H1 (cell line): Measurements from ENCODE around the gene CHEK2. TPM values are rescaled to one million over a fixed set of nuclear protein-coding genes. Genes with fewer than 3 reads are reported as not detected.

Experiments used
- ASH2L ChIP-seq: fragments of 200-600, 300-600 bp; sonication (generic); IDR thresholded peaks from one replicate; pipeline ENCODE4 v1.7.1; 2017; ENCODE audit warnings: low read length
- BRCA1 ChIP-seq: IDR thresholded peaks from 2 replicates; pipeline ENCODE4 v1.6.1; 2012; ENCODE audit warnings: low read depth, low read length, improper control_type of control experiment
- EP300 ChIP-seq, 2 experiments: IDR thresholded peaks; 1 replicate in 1 of 2; 2 replicates in 1 of 2; pipeline ENCODE4 v1.6.1; 2011 to 2012; ENCODE audit warnings: low read depth in 2 of 2, low read length in 2 of 2, mild to moderate bottlenecking in 2 of 2, borderline replicate concordance in 1 of 2, inconsistent platforms in 1 of 2, moderate library complexity in 1 of 2
- EZH2 ChIP-seq: fragments of 200-600 bp; sonication (generic); IDR thresholded peaks from 2 replicates; pipeline ENCODE4 v1.7.1; 2012; ENCODE audit warnings: low read depth, mild to moderate bottlenecking, moderate library complexity, low read length, inconsistent platforms; ENCODE audit not compliant: severe bottlenecking
- GABPA ChIP-seq: IDR thresholded peaks from 2 replicates; pipeline ENCODE4 v1.6.1; 2011; ENCODE audit warnings: mild to moderate bottlenecking, low read length, moderate library complexity, borderline replicate concordance; ENCODE audit not compliant: insufficient read depth
- KDM4A ChIP-seq: IDR thresholded peaks from one replicate; pipeline ENCODE4 v1.7.1; 2012; ENCODE audit warnings: low read depth, mild to moderate bottlenecking, moderate library complexity, low read length, inconsistent platforms; ENCODE audit not compliant: severe bottlenecking
- MAFK ChIP-seq: IDR thresholded peaks from 2 replicates; pipeline ENCODE4 v1.6.1; 2012; ENCODE audit warnings: low read depth, mild to moderate bottlenecking, improper control_type of control experiment, low read length
- MAX ChIP-seq: IDR thresholded peaks from 2 replicates; pipeline ENCODE4 v1.6.1; 2012; ENCODE audit warnings: inconsistent platforms
- NANOG ChIP-seq: IDR thresholded peaks from 2 replicates; pipeline ENCODE4 v1.6.1; 2011; ENCODE audit warnings: low read length, low read depth, mild to moderate bottlenecking, inconsistent platforms; ENCODE audit not compliant: insufficient read depth, poor library complexity, severe bottlenecking
- POLR2A ChIP-seq, 2 experiments: IDR thresholded peaks; 1 replicate in 1 of 2; 2 replicates in 1 of 2; pipeline ENCODE4 v1.6.1; 2011; ENCODE audit warnings: low read depth in 2 of 2, low read length in 2 of 2, mild to moderate bottlenecking in 2 of 2; ENCODE audit errors: control extremely low read depth in 1 of 2
- RAD21 ChIP-seq, 2 experiments: IDR thresholded peaks in 1 of 2; conservative IDR thresholded peaks in 1 of 2; 2 replicates each; pipeline ENCODE4 v1.6.1; 2011; ENCODE audit warnings: low read depth in 2 of 2, low read length in 2 of 2, improper control_type of control experiment in 1 of 2, inconsistent platforms in 1 of 2, mild to moderate bottlenecking in 1 of 2, moderate library complexity in 1 of 2
- SIRT6 ChIP-seq: IDR thresholded peaks from one replicate; pipeline ENCODE4 v1.7.1; 2012; ENCODE audit warnings: low read length, inconsistent platforms
- SRF ChIP-seq: IDR thresholded peaks from 2 replicates; pipeline ENCODE4 v1.6.1; 2011; ENCODE audit warnings: mild to moderate bottlenecking, low read depth, low read length, moderate library complexity
- TCF12 ChIP-seq: IDR thresholded peaks from 2 replicates; pipeline ENCODE4 v1.6.1; 2011; ENCODE audit warnings: low read depth, mild to moderate bottlenecking, low read length
- TEAD4 ChIP-seq: IDR thresholded peaks from 2 replicates; pipeline ENCODE4 v1.6.1; 2012; ENCODE audit warnings: low read depth, low read length, inconsistent platforms, mixed read lengths
- polyA plus RNA-seq, 7 experiments: library from polyadenylated mRNA; depleted of rRNA in 3 of 7; stranded (reverse) in 5 of 7; unstranded in 2 of 7; fragments of >200 nt in 5 of 7; fragments of 200-250 nt in 2 of 7; gene quantifications; 1 replicate in 5 of 7; 2 replicates in 1 of 7; 4 replicates in 1 of 7; pipeline versions ENCODE4 v1.2.1 to v1.2.3, GENCODE V29; 2011 to 2013; ENCODE audit warnings: missing spikeins in 2 of 7, mixed read lengths in 2 of 7
- total RNA-seq: library from RNA; stranded (reverse); fragmentation: NEBNext Ultra II Directional; extraction: Animal tissue kit (Norgen Biotek cat#: 25700); gene quantifications from 2 replicates; pipeline ENCODE4 v1.2.1, GENCODE V29; 2021

The CHEK2 gene
- total and polyA plus RNA-seq, 2 of the 8 experiments (the other 6 are each of a cell fraction or from before 2014, with no cell fraction given) = 74.9 to 89.5 TPM

GRCh38 chr22:28736301-28737155 is 5.1 kb downstream of the CHEK2 start (continued):
- no peak for TF ChIP-seq MAX
- 0 out of 2 replicates have a peak, but pooled peaks have one; percentile 31 for TF ChIP-seq TCF12
- TF ChIP-seq NANOG = peak; percentile 61
- no peak for TF ChIP-seq TEAD4
- TF ChIP-seq SIRT6 = no peak
- no peak for TF ChIP-seq BRCA1
- no peak for TF ChIP-seq POLR2A (IDR thresholded peaks at IDR 0.05; ENCODE audit: control extremely low read depth in 1 of 2, low read depth in 2 of 2, low read length in 2 of 2)
- no peak; a peak in 1 of 3 replicates for TF ChIP-seq EP300 (IDR thresholded peaks at IDR 0.05; ENCODE audit: borderline replicate concordance in 1 of 2, low read depth in 2 of 2, low read length in 2 of 2)
- no peak for TF ChIP-seq KDM4A
- no peak for TF ChIP-seq MAFK
- TF ChIP-seq SRF = no peak
- no peak for TF ChIP-seq GABPA
- no peak for TF ChIP-seq ASH2L
- no peak for TF ChIP-seq EZH2
- no peak for TF ChIP-seq RAD21 (IDR thresholded peaks at IDR 0.05 in 1 of 2, conservative IDR thresholded peaks at IDR 0.05 in 1 of 2; ENCODE audit: low read depth in 2 of 2, low read length in 2 of 2)
